AG20443 (cell line): ENCODE data around the gene NKIRAS1.

Experiments used
- DNase-seq: peaks from one replicate; pipeline ENCODE4 v3.0.0; 2012; ENCODE audit warnings: low spot score, mixed read lengths

Gene NKIRAS1

DNA sequence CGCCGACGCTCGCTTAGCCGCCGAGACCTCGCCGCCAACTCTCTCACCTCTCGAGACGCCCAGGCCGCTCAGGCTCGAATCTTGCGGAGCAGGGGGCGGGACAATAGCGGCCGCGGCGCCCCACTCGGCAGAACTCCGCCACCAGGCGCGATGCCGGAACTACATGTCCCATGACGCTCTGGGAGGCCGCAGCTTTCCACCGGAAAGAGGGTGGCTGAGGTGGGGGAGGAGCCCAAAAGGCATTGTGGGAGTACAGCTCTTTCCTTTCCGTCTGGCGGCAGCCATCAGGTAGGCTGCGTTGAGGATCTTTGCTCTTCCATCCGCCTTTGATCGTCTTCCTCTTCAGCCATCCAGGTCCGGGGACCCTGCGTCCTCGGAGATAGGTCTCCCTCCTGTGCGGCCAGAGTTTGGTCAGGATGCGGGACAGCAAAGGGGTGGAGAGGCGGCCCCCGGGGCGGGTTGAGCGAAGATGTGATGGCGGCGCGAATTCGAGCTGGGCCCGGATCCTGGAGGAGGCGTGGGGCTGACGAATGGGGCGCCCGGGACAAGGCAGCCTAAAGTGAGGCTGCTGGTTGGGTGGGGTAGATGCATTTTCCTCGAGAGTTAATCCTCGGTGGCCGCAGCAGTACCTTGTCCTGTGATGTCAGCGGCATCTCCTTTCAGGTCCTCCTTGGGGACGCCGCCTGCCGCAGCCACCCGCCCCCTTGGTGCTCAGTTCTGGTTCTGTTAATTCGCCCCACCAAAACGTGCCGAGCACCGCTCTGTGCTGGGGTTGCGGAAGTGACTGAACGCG is at the start of gene NKIRAS1, which contains the start of gene RPL15:
Gene NKIRAS1 (minus strand): TSS at position 105 of the 793 bp plus-strand sequence. CDS start 6,086 bp downstream, outside the sequence.
Gene RPL15 (plus strand): TSS at position 247 of the 793 bp plus-strand sequence. CDS start 728 bp downstream, outside the sequence.
- peak; percentile 98 for DNase-seq

DNA sequence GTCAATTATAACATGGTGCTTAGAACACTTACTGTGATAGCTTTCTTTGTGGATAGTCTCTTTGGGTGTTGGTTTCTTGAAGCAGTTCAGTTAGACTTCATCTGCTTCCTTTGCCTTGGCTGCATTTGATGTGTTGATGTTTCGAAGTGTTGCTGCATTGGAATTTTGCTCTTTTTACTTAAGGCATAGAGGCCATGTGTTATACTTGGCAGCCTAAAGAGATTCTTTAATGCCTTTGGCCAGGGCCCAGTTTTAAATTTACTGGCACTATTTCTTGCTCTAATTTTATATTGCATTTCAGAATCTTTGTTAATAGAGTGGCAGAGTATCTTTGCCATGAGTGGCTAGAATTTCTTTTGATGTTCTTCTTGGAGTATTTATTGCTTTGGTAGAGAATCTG is 49.5 kb upstream of the NKIRAS1 start:
- DNase-seq: no peak

DNA sequence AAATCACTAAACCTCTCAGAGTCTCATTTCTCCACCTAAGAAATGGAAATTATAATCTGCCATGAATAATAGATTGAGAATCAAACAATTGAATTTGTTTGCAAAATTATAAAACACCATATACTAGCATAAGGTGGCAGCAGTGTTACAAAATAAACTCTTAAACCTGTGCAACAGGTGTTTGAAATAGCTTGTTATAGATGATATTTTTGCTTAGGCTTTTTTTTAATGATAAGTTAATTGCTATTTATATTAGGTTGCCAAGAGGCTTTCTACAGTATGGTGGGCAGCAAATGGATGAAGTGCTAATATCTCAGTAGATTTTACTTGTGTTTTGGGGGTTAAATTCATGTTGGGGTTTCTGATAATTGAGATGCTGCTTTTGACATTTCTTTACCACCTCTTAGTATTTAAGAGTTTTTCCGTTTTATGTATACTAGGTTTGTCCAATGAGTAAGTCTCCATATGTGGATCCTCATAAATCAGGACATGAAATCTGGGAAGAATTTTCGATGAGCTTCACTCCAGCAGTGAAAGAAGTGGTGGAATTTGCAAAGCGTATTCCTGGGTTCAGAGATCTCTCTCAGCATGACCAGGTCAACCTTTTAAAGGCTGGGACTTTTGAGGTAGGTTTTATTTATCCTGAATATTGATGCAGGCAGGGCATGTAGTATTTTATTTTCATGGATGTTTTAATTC is 47.9 kb upstream of the NKIRAS1 start:
- DNase-seq: no peak

DNA sequence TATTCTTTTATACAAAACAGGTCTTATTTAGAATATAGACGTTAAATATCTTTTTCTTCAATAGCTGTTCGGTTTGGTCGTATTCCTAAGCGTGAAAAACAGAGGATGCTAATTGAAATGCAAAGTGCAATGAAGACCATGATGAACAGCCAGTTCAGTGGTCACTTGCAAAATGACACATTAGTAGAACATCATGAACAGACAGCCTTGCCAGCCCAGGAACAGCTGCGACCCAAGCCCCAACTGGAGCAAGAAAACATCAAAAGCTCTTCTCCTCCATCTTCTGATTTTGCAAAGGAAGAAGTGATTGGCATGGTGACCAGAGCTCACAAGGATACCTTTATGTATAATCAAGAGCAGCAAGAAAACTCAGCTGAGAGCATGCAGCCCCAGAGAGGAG is 45.1 kb upstream of the NKIRAS1 start:
- DNase-seq: no peak

DNA sequence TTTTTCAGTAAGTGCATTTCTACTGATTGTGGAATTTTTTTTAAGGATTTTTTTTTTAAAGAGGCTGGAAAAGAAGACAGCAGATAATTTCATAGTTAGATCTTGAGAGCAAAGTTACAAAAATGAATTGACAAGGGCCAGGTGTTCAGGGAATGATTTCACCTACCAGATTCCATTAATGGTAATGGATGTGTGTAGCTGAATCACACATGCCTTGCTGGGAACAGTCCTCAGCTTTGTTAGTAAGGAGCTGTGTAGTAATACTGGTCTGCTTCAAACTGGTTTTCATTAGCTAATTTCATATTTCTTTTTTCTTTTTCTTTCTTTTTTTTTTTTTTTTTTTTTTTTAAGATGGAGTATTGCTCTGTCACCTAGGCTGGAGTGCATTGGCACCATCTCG is 44.3 kb upstream of the NKIRAS1 start:
- DNase-seq: no peak

DNA sequence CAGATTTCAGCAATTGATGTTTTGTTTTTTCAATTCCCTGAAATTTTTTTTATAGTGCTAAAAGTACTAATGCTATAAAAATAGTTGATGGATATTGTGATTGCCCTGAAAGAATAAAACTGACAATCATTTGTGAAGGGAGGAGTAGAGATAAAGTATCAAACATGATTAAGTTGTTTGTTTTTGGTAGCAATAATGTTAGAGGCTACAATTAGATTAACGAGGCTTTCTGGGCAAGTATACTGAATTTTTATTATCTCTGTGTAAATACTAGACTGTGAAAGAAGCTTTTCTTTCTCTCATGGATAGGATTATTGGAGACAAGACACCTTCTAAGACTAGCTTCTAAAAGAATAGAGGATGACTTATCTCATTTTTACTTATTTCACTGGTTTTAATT is 43.9 kb upstream of the NKIRAS1 start:
- no peak for DNase-seq

DNA sequence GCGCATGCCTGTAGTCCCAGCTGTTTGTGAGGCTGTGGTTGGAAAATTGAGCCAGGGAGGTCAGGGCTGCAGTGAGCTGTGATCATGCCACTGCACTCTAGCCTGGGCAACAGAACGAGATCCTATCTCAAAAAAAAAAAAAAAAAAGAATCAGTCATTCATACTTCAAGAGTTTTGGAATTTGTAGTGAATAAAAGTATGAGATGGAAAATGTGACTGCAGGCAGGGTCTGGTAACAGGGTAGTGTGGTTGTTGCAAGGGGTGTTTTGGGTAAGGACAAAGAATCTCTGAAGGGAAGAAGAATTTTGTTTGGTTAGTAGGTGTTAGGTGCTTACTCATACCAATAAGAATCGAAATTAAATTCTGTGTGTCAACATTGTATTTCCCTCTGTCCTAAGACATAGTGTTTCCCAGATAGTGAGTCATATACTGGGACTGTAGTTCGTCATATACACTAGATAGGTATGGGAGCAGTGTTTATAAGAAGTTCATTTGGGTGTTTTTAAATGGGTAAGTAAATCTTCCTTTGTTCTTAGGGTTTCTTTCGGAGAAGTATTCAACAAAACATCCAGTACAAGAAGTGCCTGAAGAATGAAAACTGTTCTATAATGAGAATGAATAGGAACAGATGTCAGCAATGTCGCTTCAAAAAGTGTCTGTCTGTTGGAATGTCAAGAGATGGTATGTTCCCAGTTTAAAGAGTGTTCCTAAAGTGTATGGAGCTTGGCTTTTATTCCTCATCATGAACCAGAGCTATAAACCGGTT is 42.5 kb upstream of the NKIRAS1 start:
- peak; percentile 56 for DNase-seq

DNA sequence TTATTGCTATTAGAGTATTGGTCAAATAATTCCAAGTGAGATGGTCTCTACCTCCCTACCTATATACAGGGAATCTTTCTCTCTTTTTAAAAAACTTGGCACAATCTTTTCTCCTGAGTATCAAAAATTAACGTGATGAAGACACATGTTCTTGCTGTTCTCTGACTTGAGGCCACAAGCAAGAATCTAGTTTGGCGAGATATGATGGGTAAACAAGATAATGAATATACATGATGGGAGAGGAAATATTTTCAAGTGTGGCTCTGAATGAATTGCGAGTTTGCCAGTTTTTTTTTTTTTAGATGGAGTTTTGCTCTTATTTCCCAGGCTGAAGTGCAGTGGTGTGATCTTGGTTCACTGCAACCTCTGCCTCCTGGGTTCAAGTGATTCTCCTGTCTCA is 39.9 kb upstream of the NKIRAS1 start:
- no peak for DNase-seq

DNA sequence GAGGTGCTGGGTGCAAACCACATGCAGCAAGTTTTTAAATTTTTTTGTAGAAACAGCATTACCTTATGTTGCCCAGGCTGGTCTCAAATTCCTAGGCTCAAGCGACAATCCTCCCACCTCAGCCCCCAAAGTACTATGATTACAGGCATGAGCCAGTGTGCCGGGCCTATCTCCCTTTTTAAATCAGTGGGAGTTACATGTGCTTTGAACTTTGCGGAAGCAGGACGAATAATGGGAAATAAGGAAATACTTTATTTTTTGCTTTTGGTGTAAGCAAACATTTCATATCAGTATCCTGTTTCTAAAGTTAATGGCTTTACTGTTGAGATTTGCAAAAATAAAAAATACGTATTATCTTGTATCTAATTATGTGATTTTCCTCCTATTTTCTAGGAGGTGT is 37.4 kb upstream of the NKIRAS1 start:
- DNase-seq: no peak

DNA sequence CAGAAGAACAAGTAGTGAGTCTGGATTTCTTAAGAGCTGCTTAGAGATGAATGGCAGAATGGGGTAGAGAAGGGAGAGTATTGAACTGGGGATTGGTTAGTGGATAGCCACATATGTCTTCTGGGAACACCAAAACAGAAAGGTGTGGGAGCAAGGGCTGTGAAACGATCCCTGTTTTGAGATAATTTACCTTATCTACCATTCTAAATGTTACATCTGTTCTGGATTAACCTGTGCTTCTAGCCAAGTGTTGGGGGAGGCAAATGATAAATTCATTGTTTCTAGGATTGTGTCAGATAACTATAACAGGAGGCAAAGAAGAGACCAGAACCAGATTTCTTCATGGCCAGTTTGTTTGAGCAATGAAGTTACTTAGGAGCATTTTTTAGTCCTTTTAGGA is 36.7 kb upstream of the NKIRAS1 start:
- DNase-seq: no peak

DNA sequence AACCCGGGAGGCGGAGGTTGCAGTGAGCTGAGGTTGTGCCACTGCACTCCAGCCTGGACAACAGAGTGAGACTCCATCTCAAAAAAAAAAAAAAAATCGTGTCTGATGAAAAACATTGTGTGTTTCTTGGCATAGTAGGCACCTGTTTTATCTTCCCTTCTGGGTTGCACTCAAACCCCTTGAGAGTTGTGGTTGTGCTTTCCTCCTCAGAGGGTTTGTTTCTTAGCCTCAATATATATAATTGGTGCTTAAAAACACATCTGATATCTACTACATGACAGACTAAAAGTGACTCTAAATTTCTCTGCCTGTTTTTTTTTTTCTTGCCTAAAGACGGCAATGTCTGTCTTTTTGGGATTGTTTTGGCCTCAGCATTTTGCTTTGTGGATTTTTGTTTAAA is 35.9 kb upstream of the NKIRAS1 start:
- DNase-seq: no peak

DNA sequence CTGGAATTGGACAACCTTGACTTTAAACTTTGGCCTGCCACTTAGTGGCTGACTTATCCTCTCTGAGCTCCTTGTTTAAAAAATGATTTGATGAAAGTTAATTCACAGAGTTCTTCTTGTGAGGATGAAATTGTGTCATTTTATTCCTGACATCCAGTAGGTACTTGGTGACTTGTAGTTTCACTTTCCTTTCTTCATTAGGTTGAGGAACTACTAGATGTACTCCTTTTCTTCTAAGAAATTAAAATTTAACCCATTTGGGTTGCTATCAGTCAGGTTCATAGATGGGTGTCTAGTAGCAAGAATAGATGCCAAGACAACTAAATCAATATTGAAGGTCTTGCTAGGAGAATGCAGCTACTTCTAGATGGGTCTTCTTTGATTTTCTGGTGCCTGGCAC is 33.5 kb upstream of the NKIRAS1 start:
- no peak for DNase-seq

DNA sequence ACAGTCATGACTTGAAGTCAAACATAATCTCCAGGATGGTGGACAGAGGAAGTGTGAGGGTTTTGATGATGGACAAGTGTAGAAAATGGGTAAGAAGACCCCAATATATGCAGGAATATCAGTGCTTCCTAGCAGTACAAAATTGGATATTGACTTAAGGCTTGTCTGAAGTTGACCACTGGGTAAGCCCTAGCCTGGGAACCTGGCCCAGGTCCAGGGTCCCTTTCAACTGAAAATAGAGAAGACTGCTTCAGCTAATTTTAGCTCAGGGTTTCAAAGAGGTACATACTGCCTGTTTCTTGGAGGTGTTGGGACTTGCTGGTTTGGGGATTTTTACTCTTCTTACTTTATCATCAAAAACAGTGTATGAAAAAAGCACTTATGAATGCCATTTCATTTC is 33.0 kb upstream of the NKIRAS1 start:
- no peak for DNase-seq

DNA sequence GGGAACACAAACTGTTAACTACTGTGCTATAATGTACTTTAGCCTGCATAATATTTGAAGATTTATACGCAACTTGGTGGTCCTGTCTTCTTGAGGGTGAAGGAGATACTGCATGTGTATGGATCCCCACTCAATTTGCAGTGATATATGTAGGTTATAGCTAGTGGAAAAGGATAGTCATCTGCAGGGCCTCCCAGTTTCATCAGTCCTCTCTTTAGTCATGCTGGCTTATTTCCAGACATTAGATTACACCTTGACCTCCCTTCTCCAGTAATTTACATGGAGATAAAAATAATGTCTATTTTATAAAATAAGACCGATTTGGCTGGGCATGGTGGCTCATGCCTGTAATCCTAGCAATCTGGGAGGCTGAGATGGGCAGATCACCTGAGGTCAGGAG is 32.0 kb upstream of the NKIRAS1 start:
- DNase-seq: no peak

DNA sequence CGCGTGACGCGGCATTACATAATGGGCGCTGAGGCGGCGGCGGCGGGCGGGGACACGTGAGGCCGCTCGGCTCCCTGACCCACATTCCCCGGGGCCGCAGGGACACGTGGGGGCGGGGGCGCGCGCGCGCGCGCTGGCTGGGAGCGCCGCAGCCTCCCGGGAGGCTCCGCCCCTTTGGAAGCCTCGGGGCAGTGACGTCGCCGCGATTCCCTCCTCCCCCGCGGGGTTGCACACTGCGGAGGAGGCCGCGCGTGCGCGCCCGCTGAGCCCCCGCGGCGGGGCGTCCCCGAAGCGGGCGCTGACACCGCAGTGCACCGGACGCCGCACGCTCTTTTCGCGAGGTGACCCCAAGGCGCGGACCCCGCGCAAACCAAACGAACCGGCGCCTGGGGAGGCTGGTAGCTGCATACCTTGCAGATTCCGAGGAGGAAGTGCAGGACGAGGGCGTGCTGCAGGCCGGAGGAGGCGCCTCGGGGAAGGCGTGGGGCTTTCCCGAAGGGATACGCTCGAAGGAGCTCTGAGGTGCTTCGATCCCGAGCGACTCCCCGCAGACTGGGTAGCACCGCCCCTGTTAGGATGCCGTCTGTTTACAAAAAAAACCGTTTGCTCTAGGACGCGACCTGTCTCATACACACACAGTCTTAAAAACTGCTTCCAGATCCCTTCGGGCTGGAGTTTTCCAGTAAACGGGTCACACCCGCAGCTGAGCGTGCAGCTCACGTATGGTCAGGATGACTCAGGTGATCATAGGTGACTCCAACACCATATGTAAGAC is 29.3 kb upstream of the NKIRAS1 start:
- peak; percentile 99 for DNase-seq

DNA sequence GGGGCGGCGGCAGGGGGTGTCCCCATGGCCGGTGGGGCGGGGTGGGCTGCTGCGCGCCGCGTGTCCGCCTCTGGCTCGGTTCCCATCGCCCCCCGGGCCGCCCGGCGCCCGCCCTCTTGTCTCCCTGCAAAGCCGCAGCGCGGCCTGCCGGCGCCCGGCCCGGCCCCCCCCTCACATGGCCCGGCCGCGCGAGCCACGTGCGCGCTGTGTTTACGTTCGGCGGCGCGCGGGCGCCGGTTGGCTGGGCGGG is 28.8 kb upstream of the NKIRAS1 start:
- no peak for DNase-seq

DNA sequence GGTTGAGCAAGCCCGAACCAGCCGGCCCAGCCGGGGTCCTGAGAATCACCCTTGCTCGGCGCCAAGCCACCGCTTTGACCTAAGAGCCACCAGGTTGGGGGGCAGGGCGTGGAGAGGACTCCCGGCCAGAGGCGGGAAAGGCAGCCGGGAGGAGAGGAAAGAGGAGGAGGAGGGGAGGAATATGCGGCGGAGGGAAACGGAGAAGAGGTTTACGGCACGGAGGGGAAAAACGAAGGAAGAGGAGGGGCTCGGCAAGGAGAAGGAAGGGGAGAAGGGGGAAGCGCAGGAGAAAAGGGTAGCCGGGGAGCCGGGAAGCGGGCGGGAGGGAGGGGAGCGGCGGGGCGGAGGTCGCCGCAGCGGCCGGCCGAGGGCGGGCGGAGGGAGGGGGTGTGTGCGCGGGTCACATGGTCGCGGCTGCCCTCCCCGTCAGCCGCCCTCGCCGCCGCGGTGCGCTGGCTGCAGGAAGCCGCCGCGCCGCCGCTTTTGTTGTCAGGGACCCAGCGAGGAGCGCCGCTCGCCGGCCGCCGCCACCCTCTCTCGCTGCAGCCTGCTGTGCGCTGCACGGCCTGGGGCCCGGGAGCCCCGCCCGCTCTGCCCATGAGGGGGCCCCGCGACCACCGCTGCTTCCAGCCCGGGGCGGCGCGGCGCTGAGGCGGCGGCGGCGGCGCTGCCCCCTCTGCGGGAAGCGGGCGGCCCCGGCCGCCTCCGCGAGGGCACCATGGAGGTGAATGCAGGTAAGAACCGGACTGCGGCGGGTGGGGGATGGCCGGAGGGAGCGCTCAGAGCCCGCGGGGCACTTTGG is 28.3 kb upstream of the NKIRAS1 start, which contains the start of gene NR1D2:
Gene NR1D2 (plus strand): TSS at position 426 of the 802 bp plus-strand sequence. CDS start 293 bp downstream, at position 719.
- DNase-seq: peak; percentile 95

DNA sequence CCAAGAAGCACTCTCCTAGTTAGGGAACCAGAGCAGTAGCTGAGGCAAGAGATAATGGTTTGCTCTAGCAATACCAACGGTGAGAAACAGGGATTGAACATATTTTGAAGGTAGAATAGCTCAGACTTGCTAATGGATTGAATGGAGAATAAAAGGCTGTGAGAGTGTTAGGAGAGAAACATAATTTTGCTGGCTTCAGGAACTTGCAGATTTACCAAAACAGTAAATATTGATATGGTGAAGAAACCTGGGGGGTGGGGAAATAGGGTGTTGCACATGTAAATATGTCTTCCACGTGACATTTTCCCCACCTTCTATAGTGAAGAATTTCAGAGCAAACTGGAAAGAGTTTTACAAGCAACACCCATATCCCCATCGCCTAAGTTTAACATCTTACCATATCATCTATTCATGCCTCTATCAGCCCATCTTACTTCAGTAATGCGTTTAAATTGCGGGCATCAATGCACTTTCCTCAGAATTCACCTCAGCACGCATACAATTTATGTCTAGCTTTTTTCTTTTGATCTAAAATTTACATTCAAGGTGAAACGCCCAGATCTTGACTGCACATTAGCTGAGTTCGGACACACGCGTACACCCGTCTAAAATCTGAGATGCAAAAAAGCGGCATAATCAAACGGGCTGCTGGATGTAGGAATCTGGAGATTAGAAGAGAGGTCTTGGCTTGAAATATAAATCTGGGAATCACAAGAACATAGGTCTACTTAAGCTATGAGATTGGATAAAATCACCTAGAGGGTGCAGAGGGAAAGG is 27.4 kb upstream of the NKIRAS1 start:
- DNase-seq: no peak

DNA sequence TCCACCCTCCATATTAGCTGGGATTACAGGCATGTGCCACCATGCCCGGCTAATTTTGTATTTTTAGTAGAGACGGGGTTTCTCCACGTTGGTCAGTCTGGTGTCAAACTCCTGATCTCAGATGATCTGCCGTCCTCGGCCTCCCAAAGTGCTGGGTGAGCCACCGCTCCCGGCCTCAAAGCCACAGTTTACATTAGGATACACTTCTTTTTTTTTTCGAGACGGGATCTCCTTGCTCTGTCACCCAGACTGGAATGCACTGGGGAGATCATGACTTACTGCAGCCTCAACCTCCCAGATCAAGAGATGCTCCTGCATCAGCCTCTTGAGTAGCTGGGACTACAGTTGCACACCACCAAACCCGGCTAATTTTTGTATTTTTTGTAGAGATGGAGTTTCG is 25.8 kb upstream of the NKIRAS1 start:
- no peak for DNase-seq

DNA sequence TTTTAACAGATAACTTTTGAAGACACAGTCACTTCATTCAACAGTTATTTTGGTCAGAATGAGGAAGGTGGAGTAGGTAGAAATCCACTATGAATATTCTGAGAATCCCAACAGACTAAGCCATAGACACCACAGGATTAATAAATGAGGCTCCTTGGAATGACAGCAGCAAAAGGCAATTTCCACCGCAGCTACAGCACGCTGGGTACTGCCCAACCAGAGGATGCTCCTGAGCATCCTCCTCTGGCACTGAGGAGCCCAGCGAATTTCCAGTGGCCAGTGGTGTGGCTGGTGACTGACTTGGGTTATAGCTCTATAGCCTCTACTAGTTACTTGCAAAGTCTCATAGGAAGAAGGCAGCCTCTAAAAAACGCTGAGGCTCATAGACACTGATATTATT is 24.6 kb upstream of the NKIRAS1 start:
- no peak for DNase-seq
